Kidney epithelial cell (primary cell): Measurements from ENCODE around the gene CD37. TPM values are rescaled to one million over a fixed set of nuclear protein-coding genes. Genes with fewer than 3 reads are reported as not detected.

Source experiments
- DNase-seq: peaks from one replicate; pipeline ENCODE4 v3.0.0-alpha.2; 2010; ENCODE audit warnings: low read depth
- H3K27me3 ChIP-seq: 2 replicates; pipeline ENCODE4 v1.6.0; 2011; ENCODE audit warnings: low read length; ENCODE audit not compliant: control insufficient read depth, insufficient read depth
- H3K36me3 ChIP-seq: 2 replicates; pipeline ENCODE4 v1.5.1; 2011; ENCODE audit warnings: low read length; ENCODE audit not compliant: control insufficient read depth, insufficient read depth
- H3K4me3 ChIP-seq: 2 replicates; pipeline ENCODE4 v1.5.1; 2011; ENCODE audit warnings: low read depth, mild to moderate bottlenecking, control low read depth, low read length
- CTCF ChIP-seq: IDR thresholded peaks from 2 replicates; pipeline ENCODE4 v1.5.1; 2011; ENCODE audit warnings: mild to moderate bottlenecking, moderate library complexity, low read length, control low read depth, inconsistent platforms; ENCODE audit not compliant: insufficient read depth, poor library complexity, severe bottlenecking
- total RNA-seq: library from RNA; depleted of rRNA; stranded (reverse); fragments of >200 nt; gene quantifications from 2 replicates; pipeline ENCODE4 v1.2.3, GENCODE V29; 2015

CD37 gene
- total RNA-seq, 1 donor from 2014 or later: not detected

GRCh38 chr19:49382639-49383038, 47.4 kb downstream of the CD37 start:
- no peak for DNase-seq
- Histone ChIP-seq H3K36me3 (no peaks in the 10 kb centered on the region), H3K4me3 (no peak overlapping the region), H3K27me3 (no peaks in the 10 kb centered on the region)
- no peak for TF ChIP-seq CTCF

GRCh38 chr19:49383599-49383998, 48.4 kb downstream of the CD37 start:
- DNase-seq: no peak
- no peaks in the 10 kb centered on the region for H3K36me3 ChIP-seq
- H3K4me3 ChIP-seq: no peak overlapping the region
- H3K27me3 ChIP-seq: no peaks in the 10 kb centered on the region
- no peak for TF ChIP-seq CTCF

GRCh38 chr19:49387936-49388372, 52.7 kb downstream of the CD37 start, which contains the start of gene KASH5:
Gene KASH5 (plus strand): TSS chr19:49388249. CDS start chr19:49390884, 2,635 bp downstream.
- Histone ChIP-seq H3K27me3 (peaks cover 22% of the 10 kb centered on the region), H3K36me3 (no peaks in the 10 kb centered on the region), H3K4me3 (no peak within 1 kb of the TSS)
- TF ChIP-seq CTCF: no peak
- DNase-seq: no peak

- Histone ChIP-seq H3K27me3 (peaks cover 22% of the 10 kb centered on the region), H3K4me3 (no peak overlapping the region), H3K36me3 (no peaks in the 10 kb centered on the region)
- no peak for DNase-seq
- no peak for TF ChIP-seq CTCF
Observed at GRCh38 chr19:49389406-49389805, 54.2 kb downstream of the CD37 start.

Other genes with a start within 250 kb of the CD37 start
- 108 and 135 TPM in 2 replicates for gene SNRNP70, start 250.0 kb upstream of the CD37 start, total RNA-seq
- 3.4 and 5.8 TPM in 2 replicates for gene LIN7B, start 221.0 kb upstream of the CD37 start, total RNA-seq
- 4.2 and 4.6 TPM in 2 replicates for gene C19orf73, start 216.3 kb upstream of the CD37 start, total RNA-seq
- gene PPFIA3, start 215.9 kb upstream of the CD37 start, total RNA-seq: 0.88 and 10.9 TPM in 2 replicates
- not detected in 2 replicates for gene HRC, start 180.0 kb upstream of the CD37 start, total RNA-seq
- gene TRPM4, start 177.6 kb upstream of the CD37 start, total RNA-seq: 13.5 and 16.7 TPM in 2 replicates
- gene SLC6A16, start 10.2 kb upstream of the CD37 start, total RNA-seq: 0.17 and 0.75 TPM in 2 replicates
- gene TEAD2, start 27.0 kb downstream of the CD37 start, total RNA-seq: 49.7 and 52.6 TPM in 2 replicates
- gene DKKL1, start 28.5 kb downstream of the CD37 start, total RNA-seq: 0.58 TPM in 1 of 2 replicates, not detected in the other
- gene KASH5, start 52.8 kb downstream of the CD37 start, total RNA-seq: 0.07 TPM in 1 of 2 replicates, not detected in the other
- gene PTH2, start 88.0 kb downstream of the CD37 start, total RNA-seq: not detected in 2 replicates
- not detected in 2 replicates for gene GFY, start 90.0 kb downstream of the CD37 start, total RNA-seq
- 0.07 TPM in 1 of 2 replicates, not detected in the other for gene SLC17A7, start 106.1 kb downstream of the CD37 start, total RNA-seq
- 101 and 108 TPM in 2 replicates for gene PIH1D1, start 116.4 kb downstream of the CD37 start, total RNA-seq
- gene ALDH16A1, start 117.8 kb downstream of the CD37 start, total RNA-seq: 21.8 and 32.9 TPM in 2 replicates
- gene FLT3LG, start 138.8 kb downstream of the CD37 start, total RNA-seq: 2.3 and 3.0 TPM in 2 replicates
- 2,967 and 3,596 TPM in 2 replicates for gene RPL13A, start 152.2 kb downstream of the CD37 start, total RNA-seq
- gene RPS11, start 161.0 kb downstream of the CD37 start, total RNA-seq: 3,617 and 3,738 TPM in 2 replicates
- 66.7 and 80.2 TPM in 2 replicates for gene FCGRT, start 177.3 kb downstream of the CD37 start, total RNA-seq
- gene RCN3, start 192.6 kb downstream of the CD37 start, total RNA-seq: 16.4 and 20.7 TPM in 2 replicates
- 89.4 and 91.4 TPM in 2 replicates for gene NOSIP, start 245.2 kb downstream of the CD37 start, total RNA-seq
- 5.4 and 7.2 TPM in 2 replicates for gene PRRG2, start 245.9 kb downstream of the CD37 start, total RNA-seq